Measurements from ENCODE around the gene HEATR5A. TPM values are rescaled to one million over a fixed set of nuclear protein-coding genes. Genes with fewer than 3 reads are reported as not detected.

The HEATR5A gene
- total RNA-seq, 1 experiment from 2014 or later, result 19.0 TPM

DNA sequence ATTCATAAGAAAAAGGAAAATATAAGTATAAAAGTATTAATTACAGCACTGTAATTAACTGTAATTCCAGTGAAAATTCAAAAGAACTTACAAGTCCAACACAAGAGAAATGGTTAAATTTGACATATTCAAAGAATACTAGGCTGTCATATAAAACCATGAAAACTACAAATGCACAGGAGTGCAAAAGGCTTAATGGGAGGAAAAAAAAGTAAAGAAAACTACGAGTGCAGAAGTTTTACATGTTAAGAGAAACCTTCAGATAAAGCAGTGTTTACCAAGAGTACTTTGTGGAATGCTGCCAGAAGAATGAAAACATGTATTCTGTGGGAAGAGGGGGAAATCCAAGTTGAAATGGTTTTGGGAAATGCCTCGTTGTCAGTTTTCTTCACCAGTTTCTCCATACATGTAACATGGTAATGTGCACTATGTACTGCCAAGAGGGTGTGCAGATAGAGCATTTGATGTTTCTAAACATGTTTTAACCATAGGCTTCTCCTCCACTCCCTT is 9.1 kb downstream of the HEATR5A start:
- BruUV-seq (replicated peaks), result no TSS peak
- no peaks in the 10 kb centered on the region for H3K27me3 ChIP-seq (replicated peaks; ENCODE audit: insufficient read depth, low read depth, low read length, poor library complexity)
- H3K9me3 ChIP-seq (ENCODE audit: low read depth, low read length, poor library complexity, severe bottlenecking), result no peaks in the 10 kb centered on the region
- DNase-seq (ENCODE audit: low spot score), result no peak
- CTCF ChIA-PET, result no interaction called here
- H3K36me3 ChIP-seq (ENCODE audit: insufficient read depth, low read length, poor library complexity, severe bottlenecking), result no peaks in the 10 kb centered on the region
- peaks cover 9% of the 10 kb centered on the region for H3K4me1 ChIP-seq (ENCODE audit: insufficient read depth, low read length, poor library complexity, severe bottlenecking)
- intact Hi-C loops (cut with micrococcal nuclease; ENCODE audit: unreplicated experiment), result no loop called here
- H3K27ac ChIP-seq (ENCODE audit: low read depth, low read length, poor library complexity, severe bottlenecking), result no peak overlapping the region
- TF ChIP-seq, protein P1, sequence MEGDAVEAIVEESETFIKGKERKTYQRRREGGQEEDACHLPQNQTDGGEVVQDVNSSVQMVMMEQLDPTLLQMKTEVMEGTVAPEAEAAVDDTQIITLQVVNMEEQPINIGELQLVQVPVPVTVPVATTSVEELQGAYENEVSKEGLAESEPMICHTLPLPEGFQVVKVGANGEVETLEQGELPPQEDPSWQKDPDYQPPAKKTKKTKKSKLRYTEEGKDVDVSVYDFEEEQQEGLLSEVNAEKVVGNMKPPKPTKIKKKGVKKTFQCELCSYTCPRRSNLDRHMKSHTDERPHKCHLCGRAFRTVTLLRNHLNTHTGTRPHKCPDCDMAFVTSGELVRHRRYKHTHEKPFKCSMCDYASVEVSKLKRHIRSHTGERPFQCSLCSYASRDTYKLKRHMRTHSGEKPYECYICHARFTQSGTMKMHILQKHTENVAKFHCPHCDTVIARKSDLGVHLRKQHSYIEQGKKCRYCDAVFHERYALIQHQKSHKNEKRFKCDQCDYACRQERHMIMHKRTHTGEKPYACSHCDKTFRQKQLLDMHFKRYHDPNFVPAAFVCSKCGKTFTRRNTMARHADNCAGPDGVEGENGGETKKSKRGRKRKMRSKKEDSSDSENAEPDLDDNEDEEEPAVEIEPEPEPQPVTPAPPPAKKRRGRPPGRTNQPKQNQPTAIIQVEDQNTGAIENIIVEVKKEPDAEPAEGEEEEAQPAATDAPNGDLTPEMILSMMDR (conservative IDR thresholded peaks at IDR 0.05; ENCODE audit: low read depth, low read length), result no peak
- no peak for TF ChIP-seq EZH2 (IDR thresholded peaks at IDR 0.05; ENCODE audit: borderline replicate concordance, low read depth, low read length, poor library complexity, severe bottlenecking)
- H3K4me3 ChIP-seq (ENCODE audit: low read depth, low read length, poor library complexity, severe bottlenecking), result no peak overlapping the region
- POLR2A ChIA-PET (ENCODE audit: low non-redundant PET), result no interaction called here

DNA sequence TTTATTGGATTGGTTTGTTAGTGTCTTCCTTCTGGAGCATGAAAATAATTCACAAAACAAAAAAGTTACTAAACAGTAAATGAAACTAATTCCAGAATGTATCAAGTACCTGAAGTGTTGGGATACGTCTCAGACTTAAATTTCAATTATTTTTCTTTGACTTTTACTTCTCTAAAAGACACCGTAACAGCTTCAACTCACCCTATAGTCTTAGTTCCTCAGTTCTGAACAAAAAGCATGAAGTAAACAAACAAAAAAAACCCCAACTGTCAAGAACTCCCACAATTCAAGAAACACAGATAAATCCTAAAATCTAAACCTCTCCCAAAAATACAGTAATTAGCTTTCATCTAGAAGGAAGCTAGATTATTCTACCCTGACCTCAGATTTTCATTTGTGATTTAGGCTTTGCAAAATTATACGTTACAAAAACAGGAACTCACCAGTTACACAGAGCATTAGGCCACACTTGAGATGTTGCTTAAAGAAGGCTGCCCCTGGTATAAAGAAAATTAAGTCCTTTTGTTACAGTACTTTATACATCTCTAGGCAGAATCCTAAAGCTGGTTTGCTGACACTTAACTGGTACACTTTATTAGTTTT is 10.2 kb downstream of the HEATR5A start:
- BruUV-seq (replicated peaks), result no TSS peak
- Histone ChIP-seq H3K36me3 (ENCODE audit: insufficient read depth, low read length, poor library complexity, severe bottlenecking) (no peaks in the 10 kb centered on the region), H3K9me3 (ENCODE audit: low read depth, low read length, poor library complexity, severe bottlenecking) (no peaks in the 10 kb centered on the region), H3K4me3 (ENCODE audit: low read depth, low read length, poor library complexity, severe bottlenecking) (no peak overlapping the region), H3K4me1 (ENCODE audit: insufficient read depth, low read length, poor library complexity, severe bottlenecking) (peaks cover 9% of the 10 kb centered on the region), H3K27me3 (replicated peaks; ENCODE audit: insufficient read depth, low read depth, low read length, poor library complexity) (no peaks in the 10 kb centered on the region), H3K27ac (ENCODE audit: low read depth, low read length, poor library complexity, severe bottlenecking) (no peak overlapping the region)
- ChIA-PET CTCF (no interaction called here), POLR2A (ENCODE audit: low non-redundant PET) (no interaction called here)
- TF ChIP-seq EZH2 (IDR thresholded peaks at IDR 0.05; ENCODE audit: borderline replicate concordance, low read depth, low read length, poor library complexity, severe bottlenecking), result no peak
- TF ChIP-seq, protein P1 (conservative IDR thresholded peaks at IDR 0.05; ENCODE audit: low read depth, low read length), result no peak
- DNase-seq (ENCODE audit: low spot score), result no peak
- intact Hi-C loops (cut with micrococcal nuclease; ENCODE audit: unreplicated experiment), result no loop called here

DNA sequence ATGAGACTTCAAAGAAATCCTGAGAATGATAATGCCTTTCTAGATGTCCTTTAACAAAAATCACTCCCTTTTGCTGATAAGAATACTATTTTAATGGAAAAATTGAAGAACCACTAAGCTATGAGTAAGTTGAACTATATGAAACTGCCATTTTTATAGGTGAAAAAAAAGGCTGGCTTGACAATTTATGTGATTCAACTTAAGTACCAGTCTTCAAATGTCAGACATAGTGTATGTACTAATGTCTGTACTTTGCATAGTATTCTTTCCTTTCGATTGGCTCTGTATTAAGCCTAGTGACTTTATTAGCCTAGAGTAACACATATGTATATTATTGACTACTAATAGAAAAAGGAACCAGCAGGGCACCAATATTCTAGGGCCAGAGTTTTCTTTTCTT is 11.9 kb downstream of the HEATR5A start:
- H3K4me1 ChIP-seq (ENCODE audit: insufficient read depth, low read length, poor library complexity, severe bottlenecking), result no peaks in the 10 kb centered on the region
- ChIA-PET POLR2A (ENCODE audit: low non-redundant PET) (no interaction called here), CTCF (no interaction called here)
- intact Hi-C loops (cut with micrococcal nuclease; ENCODE audit: unreplicated experiment), result no loop called here
- H3K9me3 ChIP-seq (ENCODE audit: low read depth, low read length, poor library complexity, severe bottlenecking), result no peaks in the 10 kb centered on the region
- BruUV-seq (replicated peaks), result no TSS peak
- no peak for DNase-seq (ENCODE audit: low spot score)
- no peaks in the 10 kb centered on the region for H3K27me3 ChIP-seq (replicated peaks; ENCODE audit: insufficient read depth, low read depth, low read length, poor library complexity)
- H3K36me3 ChIP-seq (ENCODE audit: insufficient read depth, low read length, poor library complexity, severe bottlenecking), result no peaks in the 10 kb centered on the region
- H3K27ac ChIP-seq (ENCODE audit: low read depth, low read length, poor library complexity, severe bottlenecking), result no peak overlapping the region
- no peak overlapping the region for H3K4me3 ChIP-seq (ENCODE audit: low read depth, low read length, poor library complexity, severe bottlenecking)
- TF ChIP-seq EZH2 (IDR thresholded peaks at IDR 0.05; ENCODE audit: borderline replicate concordance, low read depth, low read length, poor library complexity, severe bottlenecking), result no peak
- TF ChIP-seq, protein P1 (conservative IDR thresholded peaks at IDR 0.05; ENCODE audit: low read depth, low read length), result no peak
